GM21447 (cell line): ENCODE data around the gene RREB1.
A peak's percentile ranks its signal among the peaks of the same experiment; 100 is the strongest.

Experiments used
- ATAC-seq: cut with Tn5 transposase; IDR thresholded peaks from one replicate; pipeline ENCODE4 v1.9.1; 2021; ENCODE audit not compliant: unreplicated experiment

Gene RREB1, protein sequence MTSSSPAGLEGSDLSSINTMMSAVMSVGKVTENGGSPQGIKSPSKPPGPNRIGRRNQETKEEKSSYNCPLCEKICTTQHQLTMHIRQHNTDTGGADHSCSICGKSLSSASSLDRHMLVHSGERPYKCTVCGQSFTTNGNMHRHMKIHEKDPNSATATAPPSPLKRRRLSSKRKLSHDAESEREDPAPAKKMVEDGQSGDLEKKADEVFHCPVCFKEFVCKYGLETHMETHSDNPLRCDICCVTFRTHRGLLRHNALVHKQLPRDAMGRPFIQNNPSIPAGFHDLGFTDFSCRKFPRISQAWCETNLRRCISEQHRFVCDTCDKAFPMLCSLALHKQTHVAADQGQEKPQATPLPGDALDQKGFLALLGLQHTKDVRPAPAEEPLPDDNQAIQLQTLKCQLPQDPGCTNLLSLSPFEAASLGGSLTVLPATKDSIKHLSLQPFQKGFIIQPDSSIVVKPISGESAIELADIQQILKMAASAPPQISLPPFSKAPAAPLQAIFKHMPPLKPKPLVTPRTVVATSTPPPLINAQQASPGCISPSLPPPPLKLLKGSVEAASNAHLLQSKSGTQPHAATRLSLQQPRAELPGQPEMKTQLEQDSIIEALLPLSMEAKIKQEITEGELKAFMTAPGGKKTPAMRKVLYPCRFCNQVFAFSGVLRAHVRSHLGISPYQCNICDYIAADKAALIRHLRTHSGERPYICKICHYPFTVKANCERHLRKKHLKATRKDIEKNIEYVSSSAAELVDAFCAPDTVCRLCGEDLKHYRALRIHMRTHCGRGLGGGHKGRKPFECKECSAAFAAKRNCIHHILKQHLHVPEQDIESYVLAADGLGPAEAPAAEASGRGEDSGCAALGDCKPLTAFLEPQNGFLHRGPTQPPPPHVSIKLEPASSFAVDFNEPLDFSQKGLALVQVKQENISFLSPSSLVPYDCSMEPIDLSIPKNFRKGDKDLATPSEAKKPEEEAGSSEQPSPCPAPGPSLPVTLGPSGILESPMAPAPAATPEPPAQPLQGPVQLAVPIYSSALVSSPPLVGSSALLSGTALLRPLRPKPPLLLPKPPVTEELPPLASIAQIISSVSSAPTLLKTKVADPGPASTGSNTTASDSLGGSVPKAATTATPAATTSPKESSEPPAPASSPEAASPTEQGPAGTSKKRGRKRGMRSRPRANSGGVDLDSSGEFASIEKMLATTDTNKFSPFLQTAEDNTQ (N-terminal part only)

DNA sequence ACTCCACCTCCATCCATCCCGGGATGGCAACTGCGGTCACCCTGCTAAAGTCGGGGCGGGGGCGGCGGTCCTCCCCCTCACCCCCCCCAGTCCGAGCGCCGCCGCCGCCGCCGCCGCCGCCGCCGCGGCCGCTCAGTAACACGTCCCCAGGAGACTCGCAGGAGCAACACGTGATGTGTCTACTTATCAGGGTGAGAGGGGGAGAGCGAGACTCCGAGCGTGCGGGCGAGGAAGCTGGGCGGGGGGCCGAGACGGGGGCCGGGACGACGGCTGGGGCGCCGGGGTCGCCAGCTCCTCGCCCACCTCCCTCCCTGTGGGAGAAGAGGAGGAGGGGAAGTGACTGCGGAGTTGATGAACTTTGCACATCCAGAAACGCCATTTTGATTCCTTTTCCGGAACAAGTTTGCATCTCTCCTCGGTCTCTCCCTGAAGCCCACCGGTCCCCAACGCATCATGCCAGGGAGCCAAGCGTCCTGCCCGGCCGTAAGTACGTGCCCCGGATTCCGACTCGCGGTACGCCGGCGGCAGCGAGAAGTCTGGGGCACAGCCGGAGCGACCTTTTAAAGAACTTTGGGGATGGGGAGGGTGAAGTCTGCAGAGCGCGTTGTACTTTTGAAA lies at the start of gene RREB1:
Gene RREB1 (plus strand): TSS at position 384 of the 618 bp plus-strand sequence. CDS start 73,951 bp downstream, outside the sequence.
- peak; percentile 58 for ATAC-seq

DNA sequence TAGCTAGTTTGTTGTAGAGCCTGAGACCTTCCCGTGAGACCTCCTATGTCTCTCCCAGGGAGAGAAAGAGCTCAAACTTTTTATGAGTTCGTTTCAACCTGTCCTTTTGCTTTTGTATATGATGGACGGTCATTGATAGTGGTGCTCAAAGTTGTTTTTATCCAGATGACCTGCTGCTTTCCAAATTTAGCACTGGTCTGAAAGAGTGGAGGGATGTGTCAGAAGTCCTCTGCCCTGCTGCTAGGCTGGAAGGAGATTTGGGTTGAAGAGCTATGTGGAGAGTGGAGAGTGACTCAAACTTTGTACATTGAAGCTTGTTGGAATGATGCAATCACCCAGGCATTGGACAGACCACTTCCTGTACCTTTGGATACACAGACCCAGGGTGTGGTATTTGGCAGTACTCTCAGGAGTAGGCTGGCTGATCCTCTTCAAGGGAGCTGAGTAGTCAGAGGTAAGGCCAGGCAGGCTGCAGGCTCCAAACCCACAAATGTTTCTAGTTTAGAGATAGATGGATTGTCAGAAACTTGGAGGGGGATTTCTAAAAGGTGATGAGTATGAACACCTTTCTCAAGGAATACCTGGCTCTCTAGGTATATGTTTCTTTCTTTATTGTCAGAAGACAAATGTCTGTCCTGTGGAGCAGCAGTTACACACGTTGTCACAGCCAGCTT lies 49.4 kb upstream of the RREB1 start:
- no peak for ATAC-seq

DNA sequence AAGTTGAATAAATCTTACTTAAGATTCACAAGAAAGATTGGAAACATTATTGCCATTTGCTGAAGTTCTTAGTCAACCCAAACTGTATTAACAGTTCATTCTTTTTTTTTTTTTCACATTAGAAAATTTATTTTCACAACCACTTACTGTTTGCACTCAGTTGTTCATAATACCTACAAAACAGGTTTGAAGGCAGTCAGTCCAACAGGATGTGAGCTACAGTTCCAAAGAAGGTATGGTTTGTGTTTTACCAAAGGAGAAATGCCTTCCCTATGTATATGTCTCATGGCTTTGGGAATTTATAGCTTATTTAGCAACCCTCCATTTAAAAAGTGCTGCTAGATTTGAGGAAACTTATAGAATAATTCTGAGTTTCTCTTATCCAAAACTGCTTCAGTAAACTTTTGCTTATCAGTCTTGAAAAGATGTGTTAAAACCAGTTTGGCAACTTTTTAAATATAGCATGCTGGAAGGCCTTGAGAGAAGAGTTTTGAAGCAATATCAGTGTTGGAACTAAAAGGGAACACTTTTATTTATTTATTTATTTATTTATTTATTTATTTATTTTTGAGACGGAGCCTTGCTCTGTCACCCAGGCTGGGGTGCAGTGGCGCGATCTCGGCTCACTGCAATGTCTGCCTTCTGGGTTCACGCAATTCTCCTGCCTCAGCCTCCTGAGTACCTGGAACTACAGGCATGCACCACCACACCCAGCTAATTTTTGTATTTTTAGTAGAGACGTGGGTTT lies 46.8 kb upstream of the RREB1 start:
- ATAC-seq, result no peak

DNA sequence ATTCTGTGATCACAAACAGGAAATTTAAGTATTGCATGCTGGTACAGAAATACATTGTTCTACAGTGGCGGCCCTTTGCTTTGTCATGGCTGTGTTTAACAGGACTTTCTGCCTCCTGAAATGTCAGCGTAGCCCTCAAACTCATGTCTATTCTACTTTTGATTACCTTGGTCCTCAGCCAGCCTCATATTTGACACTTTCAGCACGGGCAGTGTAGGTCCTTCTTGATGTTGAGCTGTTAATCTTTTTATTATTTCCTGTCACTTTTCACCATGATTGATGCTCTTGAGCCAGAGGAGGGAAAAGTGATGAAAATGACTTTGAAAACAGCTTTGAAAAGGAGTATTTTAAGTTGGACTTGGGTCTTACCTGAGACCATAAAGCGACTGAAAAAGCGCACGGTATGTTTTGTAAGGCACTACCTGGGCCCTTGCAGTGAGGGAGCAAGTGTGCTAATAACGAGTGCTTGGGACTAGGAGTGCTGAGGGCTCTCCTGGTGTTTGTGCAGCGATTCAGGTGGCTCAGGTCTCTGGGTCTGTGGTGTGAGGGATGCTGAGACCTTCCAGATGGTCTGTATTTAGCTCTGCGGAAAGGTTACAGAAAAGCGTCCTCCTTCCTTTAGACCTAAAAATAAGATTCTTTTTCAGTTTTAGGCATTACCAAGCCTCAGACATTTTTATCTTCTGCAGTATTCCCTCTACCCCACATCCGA lies 45.2 kb upstream of the RREB1 start:
- no peak for ATAC-seq

DNA sequence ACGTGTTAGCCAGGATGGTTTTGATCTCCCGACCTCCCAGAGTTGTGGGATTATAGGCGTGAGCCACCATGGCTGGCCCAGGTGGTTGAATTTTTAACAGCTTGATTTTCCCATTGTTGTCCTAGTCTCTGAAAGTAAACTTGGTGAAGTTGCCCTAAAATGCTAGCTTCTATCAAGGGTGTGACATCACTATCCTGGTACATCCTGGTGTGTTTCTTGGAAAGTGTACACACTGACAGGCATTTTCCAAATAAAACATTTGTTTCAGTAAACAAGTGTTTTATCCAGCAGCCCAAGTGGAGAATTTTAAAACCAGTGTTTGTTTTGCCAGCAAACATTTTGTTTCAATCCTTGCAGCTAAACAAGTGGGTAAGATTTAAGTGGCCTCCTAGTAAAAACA lies 40.5 kb upstream of the RREB1 start:
- ATAC-seq, result no peak

DNA sequence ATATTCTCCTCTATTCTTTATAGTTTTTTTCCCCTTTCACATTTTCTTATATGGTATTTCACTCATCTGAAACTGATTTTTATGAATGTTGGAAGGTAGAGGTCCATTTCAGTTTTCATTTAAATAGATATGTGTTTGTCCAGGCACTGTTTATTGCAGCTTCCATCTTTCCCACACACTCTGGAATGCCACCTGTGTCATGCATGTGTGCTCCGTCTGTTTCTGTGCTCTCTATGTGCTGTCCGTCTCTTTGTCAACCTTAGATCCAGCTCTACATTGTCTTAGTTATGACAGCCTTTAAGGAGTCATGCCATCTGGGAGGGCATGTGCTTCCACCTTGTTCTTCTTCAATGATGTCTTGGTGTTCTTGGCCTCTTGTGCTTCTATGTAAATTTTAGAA lies 36.4 kb upstream of the RREB1 start:
- no peak for ATAC-seq

DNA sequence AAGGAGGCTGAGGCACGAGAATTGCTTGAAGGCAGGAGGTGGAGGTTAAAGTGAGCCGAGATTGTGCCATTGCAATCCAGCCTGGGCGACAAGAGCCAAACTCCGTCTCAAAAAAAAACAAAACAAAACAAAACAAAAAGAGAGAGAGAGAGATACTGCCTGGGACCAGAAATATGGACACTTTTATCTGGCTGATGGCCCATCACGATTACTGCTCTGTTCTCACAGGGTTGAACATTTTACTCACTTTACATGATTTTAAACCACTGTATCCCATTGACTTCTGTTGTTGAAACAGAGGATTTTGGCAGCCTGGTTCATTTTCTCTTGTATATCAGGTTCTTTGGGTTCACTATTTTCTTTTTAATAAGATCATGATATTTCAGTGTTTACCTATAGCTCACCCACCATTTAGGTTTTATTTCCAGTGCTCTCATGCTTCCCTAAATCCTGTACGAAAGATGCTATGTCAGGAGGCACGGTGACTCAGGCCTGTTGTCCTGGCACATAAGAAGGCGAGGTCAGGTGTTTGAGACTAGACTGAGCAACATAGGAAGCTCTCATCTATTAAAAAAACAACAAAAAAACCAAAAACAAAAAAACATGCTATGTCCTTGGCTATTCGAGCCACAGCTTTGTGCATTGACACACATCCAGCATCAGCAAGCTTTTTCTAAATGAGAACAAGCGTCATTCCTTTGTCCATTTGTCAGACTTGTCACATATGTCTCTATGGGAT lies 34.5 kb upstream of the RREB1 start:
- ATAC-seq, result peak; percentile 25

DNA sequence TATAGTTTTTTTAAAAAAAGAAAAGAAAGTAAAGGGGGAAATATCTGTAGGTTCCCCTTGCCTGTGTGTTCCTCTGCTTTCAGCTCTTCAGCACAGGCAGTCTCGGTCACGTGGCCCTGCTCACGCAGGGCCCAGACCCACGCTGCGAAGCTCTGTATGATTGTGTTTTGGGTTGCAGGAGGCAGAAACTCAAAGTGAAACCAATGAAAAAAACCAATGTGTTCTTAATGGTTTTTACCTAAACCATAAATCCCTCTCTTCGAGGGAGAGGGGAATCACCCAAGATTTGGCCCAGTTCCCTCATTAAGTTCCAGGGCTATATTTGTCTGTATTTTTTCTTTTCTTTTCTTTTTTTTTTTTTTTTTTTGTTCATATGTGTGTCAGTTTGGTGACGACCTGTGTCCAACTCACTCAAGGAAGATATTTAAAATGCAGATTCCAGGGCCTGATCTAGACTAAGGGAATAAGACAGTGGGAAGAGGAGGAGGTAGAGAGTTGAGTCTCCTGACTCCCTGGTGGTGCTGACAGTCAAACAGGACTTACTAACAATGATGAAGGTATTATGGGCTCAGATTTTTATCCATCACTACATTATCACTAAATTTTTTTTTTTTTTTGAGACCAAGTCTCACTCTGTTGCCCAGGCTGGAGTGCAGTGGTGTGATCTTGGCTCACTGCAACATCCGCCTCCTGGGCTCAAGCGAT lies 33.8 kb upstream of the RREB1 start:
- peak; percentile 95 for ATAC-seq

DNA sequence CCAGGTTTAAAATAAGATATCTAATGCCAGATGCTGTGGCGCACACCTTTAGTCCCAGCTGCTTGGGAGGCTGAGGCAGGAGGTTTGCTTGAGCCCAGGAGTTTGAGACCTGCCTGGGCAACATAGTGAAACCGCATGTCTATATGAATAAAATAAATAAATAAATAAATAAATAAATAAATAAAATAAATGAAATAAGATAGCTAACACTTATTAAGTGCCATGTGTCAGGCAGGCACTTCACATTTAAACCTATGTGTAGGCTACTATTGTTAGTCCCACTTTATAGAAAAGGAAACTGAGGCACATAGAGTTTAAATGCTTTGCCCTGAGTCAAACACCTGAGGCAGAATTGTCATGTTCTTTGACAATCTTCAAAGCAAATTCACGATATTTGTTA lies 32.9 kb upstream of the RREB1 start:
- no peak for ATAC-seq

DNA sequence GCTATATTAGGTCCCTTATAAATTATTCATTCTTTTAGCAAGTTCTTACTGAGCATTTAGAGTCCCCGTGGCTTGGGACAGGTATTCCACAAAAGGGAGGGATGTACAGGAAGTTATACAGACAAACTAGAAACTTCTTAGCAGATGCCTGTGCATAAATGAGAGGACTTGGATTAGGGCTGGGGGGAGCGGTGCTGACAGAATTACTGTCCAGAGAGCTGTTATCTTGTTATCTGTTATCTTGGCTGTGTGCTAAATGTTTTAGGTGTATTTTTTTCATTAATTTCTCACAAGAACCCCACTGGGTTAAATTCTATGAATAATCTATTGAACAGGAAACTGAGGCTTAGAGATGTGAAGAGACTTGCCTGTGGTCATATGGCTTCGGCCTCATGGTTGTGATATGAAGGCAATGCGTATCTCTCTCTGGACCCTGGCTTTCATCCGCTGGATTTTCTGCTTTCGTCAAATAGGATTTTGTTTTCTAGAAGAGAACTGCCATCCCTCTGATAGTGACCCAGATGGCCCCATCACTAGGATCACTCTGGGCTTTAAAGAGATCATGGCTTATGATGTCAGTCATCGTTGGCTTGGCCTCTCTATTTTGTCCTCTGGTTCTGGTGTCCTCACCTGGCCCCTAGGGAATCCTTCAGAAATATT lies 32.3 kb upstream of the RREB1 start:
- no peak for ATAC-seq

DNA sequence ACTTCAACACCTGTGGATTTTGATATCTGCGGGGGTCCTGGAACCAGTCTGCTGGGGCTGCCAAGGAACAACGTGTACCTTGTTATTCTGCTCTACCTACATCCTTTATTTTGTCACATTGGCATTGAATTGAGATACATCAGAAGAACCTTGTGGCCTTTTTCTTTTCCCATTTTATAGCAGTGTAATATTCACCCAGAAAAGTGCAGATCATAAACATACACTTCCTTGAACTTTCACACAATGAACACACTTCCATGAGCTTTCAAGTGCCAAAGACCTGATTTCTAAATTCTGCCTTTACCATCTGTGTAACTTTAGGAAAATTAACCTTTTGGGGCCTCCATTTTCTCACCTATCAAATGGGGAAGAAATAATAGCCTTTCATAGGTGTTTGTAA lies 29.9 kb upstream of the RREB1 start:
- no peak for ATAC-seq

DNA sequence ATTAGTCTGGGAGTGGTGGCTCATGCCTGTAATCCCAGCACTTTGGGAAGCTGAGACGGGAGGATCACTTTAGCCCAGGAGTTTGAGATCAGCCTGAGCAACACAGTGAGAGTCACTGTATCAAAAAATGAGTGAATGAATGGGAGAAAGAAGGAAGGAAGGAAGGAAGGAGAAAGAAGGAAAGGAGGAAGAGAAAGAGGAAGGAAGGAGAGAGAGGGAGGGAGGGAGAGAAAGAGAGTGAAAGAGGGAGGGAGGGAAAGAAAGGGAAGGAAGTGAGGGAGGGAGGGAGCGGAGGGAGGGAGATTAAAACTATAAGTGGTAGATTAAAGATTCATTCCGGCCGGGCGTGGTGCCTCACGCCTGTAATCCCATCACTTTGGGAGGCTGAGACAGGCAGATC lies 28.9 kb upstream of the RREB1 start:
- ATAC-seq, result no peak

DNA sequence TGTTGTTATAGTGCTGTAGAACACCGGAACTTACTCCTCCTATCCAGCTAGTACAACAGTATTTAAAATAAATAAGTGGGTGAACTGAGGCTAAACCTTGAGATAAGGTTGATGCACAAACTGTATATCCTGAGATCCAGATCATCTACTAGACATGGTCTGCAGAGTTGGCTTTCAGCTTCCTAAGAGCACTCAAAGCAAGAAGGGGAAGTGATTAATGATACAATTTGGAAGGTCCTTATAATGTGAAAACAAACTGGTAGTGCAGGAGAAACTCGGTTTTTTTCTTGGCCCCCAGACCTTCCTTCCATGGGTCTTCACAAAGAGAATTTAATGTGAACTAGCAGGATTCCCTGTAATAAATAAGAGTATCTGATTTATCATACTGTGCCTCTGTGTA lies 27.4 kb upstream of the RREB1 start:
- ATAC-seq, result no peak

DNA sequence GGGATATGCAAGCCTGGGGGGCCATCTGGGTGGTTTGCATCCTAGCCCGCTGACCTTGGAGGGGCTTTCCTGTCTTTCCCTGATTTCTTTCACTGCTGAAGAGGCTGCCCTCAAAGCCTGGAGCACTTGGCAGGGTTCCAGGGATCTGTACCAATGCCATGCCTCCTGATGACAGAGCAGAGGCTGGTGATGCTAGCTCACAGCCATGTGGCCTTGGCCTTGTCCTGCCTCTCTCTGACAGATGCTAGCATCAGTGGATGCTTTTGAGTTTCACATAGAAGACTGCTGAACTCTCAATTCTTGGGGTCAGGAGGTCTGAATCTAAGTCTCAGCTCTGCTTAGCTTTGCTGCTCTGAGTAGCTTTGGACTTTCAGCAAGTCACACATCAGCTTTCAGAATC lies 21.9 kb upstream of the RREB1 start:
- peak; percentile 31 for ATAC-seq

DNA sequence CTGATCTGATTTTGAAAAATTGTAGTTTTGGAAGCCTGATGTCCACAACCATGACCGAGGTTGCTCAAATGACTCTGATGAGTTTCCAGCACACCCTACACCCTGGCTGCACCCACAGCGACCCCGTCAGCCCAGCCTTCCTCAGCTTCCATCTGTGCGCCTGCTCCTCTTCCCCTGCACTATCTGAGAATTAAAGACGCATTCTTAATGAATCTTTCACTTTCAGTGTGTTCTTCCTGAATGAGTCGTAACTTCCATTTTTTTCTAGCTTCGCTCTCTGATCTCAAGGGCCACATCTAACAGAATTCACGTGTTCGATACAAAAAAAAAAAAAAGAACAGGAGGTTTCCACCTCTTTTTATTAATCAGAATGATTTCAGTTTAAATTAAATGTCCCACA lies 21.3 kb upstream of the RREB1 start:
- peak; percentile 63 for ATAC-seq

DNA sequence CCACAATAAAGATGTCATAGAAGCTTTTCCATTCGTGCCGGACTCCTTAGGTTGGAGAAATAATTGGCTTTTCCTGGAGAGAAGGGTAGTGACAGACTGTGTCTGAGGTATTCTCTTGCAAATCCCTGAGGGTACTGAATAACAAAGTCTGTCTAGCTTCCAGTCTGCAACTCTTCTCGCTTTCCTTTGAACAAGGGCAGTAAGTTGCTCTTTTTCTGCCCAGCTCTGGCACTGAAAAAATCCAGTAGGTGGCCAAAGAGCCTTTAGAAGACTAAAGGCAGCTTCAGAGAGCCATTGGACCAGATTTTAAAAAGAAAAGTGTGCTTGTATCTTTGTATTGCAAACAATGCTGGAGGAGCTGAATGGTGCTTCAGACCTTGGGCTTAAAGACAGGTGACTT lies 20.7 kb upstream of the RREB1 start:
- ATAC-seq, result no peak

DNA sequence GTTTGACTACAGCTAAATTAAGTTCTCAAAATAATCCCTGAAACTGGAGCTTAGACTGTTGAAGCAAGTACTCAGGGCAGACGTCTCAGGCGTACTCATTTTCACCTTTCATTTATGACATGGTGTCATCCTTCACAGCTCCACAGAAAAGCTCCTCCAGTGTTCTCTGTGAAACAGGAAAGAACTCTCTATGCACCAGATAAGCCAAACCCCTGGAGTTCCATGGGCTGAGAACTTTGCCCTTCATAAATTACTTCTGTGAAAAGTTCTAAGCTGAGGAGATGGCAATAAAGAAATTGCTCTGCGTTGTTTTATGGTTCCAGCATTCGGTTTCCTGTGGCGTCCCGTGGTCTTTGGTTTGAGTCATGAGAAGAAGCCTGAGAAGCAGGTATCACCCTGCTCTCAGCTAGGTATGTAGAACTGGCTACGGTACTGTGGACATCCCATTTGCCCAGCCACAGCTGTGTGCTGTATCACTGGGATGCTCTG lies 20.2 kb upstream of the RREB1 start:
- ATAC-seq, result peak; percentile 61
